MM.1S (cell line): ENCODE measurements around the gene MAPK11.

Experiments
- DNase-seq: peaks from one replicate; pipeline ENCODE4 v3.0.0-alpha.2; 2015
- H2AFZ ChIP-seq: fragments of 300-600 bp; sonication (generic); 2 replicates; pipeline ENCODE4 v1.6.0; 2016; ENCODE audit warnings: antibody characterized with exemption, low read length
- H3F3A ChIP-seq: fragments of 300-600 bp; sonication (generic); 2 replicates; pipeline ENCODE4 v1.6.1; 2016; ENCODE audit warnings: mild to moderate bottlenecking, antibody characterized with exemption, low read length, moderate library complexity, mixed read lengths; ENCODE audit not compliant: insufficient read depth
- H3K27ac ChIP-seq: fragments of 300-600 bp; sonication (generic); 2 replicates; pipeline ENCODE4 v1.5.1; 2016; ENCODE audit warnings: mild to moderate bottlenecking, low read length
- H3K27me3 ChIP-seq: fragments of 300-600 bp; sonication (generic); replicated peaks from 2 replicates; pipeline ENCODE4 v1.6.0; 2016; ENCODE audit warnings: low read length; ENCODE audit not compliant: insufficient read depth
- H3K36me3 ChIP-seq: fragments of 300-600 bp; sonication (generic); replicated peaks from 2 replicates; pipeline ENCODE4 v1.6.1; 2016; ENCODE audit warnings: mild to moderate bottlenecking, low read length, mixed read lengths; ENCODE audit not compliant: insufficient read depth
- H3K4me1 ChIP-seq: fragments of 300-600 bp; sonication (generic); 2 replicates; pipeline ENCODE4 v1.6.1; 2016; ENCODE audit warnings: low read length, mixed read lengths
- H3K4me2 ChIP-seq: fragments of 300-600 bp; sonication (generic); 2 replicates; pipeline ENCODE4 v1.6.0; 2016; ENCODE audit warnings: low read depth, low read length
- H3K4me3 ChIP-seq: fragments of 300-600 bp; sonication (generic); 2 replicates; pipeline ENCODE4 v1.5.1; 2016; ENCODE audit warnings: low read length, mixed read lengths
- H3K79me2 ChIP-seq: fragments of 300-600 bp; sonication (generic); 2 replicates; pipeline ENCODE4 v1.6.1; 2016; ENCODE audit warnings: mixed run types, low read length, mixed read lengths
- H3K9ac ChIP-seq: fragments of 300-600 bp; sonication (generic); 2 replicates; pipeline ENCODE4 v1.6.1; 2016; ENCODE audit warnings: low read length, mixed read lengths
- H3K9me2 ChIP-seq: fragments of 300-600 bp; sonication (generic); replicated peaks from 2 replicates; pipeline ENCODE4 v1.6.1; 2016; ENCODE audit warnings: mild to moderate bottlenecking, low read length, mixed read lengths; ENCODE audit not compliant: insufficient read depth
- H3K9me3 ChIP-seq: fragments of 300-600 bp; sonication (generic); replicated peaks from 2 replicates; pipeline ENCODE4 v1.6.1; 2016; ENCODE audit warnings: mild to moderate bottlenecking, low read length, mixed read lengths; ENCODE audit not compliant: insufficient read depth
- H4K20me1 ChIP-seq: fragments of 300-600 bp; sonication (generic); 2 replicates; pipeline ENCODE4 v1.6.1; 2016; ENCODE audit warnings: mild to moderate bottlenecking, low read length, moderate library complexity, mixed read lengths; ENCODE audit not compliant: insufficient read depth
- CTCF ChIP-seq: fragments of 300-600 bp; sonication (generic); IDR thresholded peaks from 2 replicates; pipeline ENCODE4 v1.5.1; 2016; ENCODE audit warnings: antibody characterized with exemption, low read length, mixed read lengths
- EZH2 ChIP-seq: fragments of 300-600 bp; sonication (generic); optimal IDR thresholded peaks from 2 replicates; pipeline ENCODE3; 2017; ENCODE audit warnings: low read depth, mild to moderate bottlenecking, antibody characterized with exemption, low read length, mixed read lengths
- EZH2phosphoT487 ChIP-seq: fragments of 300-600 bp; sonication (generic); IDR thresholded peaks from 2 replicates; pipeline ENCODE4 v1.6.1; 2018; ENCODE audit warnings: antibody characterized with exemption, low read length

The MAPK11 gene

DNA sequence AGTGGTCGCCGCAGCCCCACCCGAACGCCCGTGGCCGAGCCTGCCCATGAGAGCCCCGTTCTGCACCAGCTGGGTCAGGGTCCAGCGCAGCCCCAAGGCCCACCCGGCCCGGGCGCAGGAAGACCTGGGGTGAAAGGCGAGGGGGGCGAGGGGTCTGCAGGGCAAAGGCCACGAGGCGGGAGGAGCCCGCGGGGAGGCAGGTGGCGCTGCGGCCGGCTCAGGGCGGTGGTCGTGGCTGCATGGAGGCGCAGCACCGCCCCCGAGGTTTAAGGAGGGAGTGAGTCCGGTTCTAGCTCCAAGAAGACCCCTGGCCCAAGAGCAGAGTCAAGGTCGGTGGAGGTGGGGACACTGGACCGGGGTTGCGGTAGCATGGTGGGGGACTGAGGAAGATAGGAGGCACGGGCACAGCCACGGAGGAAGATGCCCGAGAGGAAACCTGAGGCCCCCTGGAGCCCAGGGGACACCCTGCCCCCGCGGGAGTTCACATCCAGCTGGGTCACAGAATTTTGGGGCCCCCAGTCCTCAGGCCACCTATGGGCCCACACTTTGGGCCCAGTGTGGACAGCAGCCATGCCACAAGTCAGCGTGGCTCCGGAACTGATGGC, 18.6 kb downstream of the MAPK11 start:
- peaks cover 25% of the 10 kb centered on the region for H3K4me1 ChIP-seq
- H4K20me1 ChIP-seq: no peaks in the 10 kb centered on the region
- TF ChIP-seq EZH2 (no peak), CTCF (no peak), EZH2phosphoT487 (no peak)
- H3K9ac ChIP-seq: peak overlapping the region; percentile 92; the same call in 1 of the 2 replicates
- H3F3A ChIP-seq: peaks cover 28% of the 10 kb centered on the region
- peak overlapping the region; percentile 93 for H3K4me2 ChIP-seq
- DNase-seq: no peak
- no peak overlapping the region for H3K27ac ChIP-seq
- H3K9me3 ChIP-seq: no peaks in the 10 kb centered on the region
- H3K36me3 ChIP-seq: no peaks in the 10 kb centered on the region
- peak overlapping the region; percentile 88 for H3K4me3 ChIP-seq
- H3K79me2 ChIP-seq: peaks cover 26% of the 10 kb centered on the region
- no peak overlapping the region for H2AFZ ChIP-seq
- H3K9me2 ChIP-seq: no peaks in the 10 kb centered on the region
- H3K27me3 ChIP-seq: no peaks in the 10 kb centered on the region

DNA sequence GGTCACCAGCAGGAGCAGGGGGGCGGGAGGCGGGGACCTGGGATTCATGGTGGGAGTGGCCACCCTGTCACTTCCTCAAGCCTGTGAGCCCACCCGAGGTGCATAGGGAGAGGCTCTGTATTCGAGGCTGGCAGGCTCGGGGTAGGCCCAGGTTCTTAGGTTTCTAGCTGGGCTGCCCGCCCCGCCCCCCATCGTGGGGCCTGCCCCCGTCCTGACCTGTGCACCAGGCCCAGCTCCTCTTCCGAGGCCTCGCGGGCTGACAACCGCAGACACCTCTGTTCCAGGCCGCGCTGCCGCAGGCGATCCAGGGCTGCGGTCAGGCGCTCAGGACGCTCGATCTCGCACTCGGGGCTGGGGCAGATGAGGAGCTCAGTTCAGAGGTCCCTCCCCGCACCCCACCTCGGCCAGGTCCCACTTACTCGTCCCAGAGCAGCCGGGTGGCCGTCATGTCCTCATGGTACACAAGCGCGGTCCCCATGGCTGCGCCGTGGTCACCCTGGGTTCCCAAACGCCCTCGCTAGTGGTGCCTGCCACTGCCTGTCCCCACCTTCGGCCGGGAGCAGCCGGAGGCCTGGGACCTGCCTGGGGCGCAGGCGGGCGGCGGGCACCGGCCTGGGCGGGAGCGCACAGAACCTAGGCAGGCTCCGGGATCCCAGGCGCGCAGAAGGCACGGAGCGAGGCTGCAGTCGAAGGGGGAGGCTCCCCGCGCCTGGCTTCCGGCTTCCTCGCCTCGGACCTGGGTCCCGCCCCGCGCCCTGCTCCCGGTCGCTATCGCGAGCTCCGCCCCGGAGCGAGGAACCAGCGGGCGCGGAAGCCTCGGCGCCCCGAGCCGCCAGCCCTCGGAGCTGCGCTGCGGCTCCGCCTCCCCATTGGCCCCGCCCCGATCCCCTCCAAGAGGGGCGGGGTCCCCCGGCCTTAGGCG, 19.4 kb downstream of the MAPK11 start, which contains the start of gene HDAC10:
HDAC10 (minus strand) TSS at position 711 of the 922 bp plus-strand sequence; CDS start at position 478, 233 bp downstream.
- Histone ChIP-seq H3K9ac (peak within 1 kb of the TSS; percentile 92), H3K79me2 (peaks cover 34% of the 10 kb centered on the region), H3K9me3 (no peaks in the 10 kb centered on the region), H4K20me1 (no peaks in the 10 kb centered on the region), H3K4me1 (peaks cover 32% of the 10 kb centered on the region), H2AFZ (peak within 1 kb of the TSS; percentile 52), H3K4me3 (peak within 1 kb of the TSS; percentile 88), H3K27me3 (no peaks in the 10 kb centered on the region), H3K27ac (peak within 1 kb of the TSS; percentile 68), H3K9me2 (no peaks in the 10 kb centered on the region), H3K4me2 (peak within 1 kb of the TSS; percentile 93), H3K36me3 (no peaks in the 10 kb centered on the region), H3F3A (peaks cover 29% of the 10 kb centered on the region)
- peak; percentile 87 for DNase-seq
- TF ChIP-seq CTCF (no peak), EZH2phosphoT487 (no peak), EZH2 (no peak)

DNA sequence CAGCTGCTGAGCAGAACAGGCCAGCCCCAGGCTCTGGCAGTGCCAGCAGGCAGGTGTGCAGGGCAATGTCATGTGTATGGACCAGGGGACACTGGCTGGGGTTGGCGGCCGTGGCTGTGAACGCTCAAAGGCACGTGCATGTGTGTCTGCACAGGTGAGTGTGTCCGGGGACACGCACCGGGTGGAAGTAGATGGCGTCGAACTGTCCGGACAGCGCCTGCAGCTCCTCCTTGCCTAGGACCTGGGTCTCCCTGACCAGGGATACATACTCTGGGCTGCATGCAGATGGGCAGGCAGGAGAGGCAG, 20.0 kb downstream of the MAPK11 start:
- Histone ChIP-seq H3K4me2 (peak overlapping the region; percentile 93), H3K36me3 (no peaks in the 10 kb centered on the region), H3K27ac (peak overlapping the region; percentile 68; the same call in 1 of the 2 replicates), H3K27me3 (no peaks in the 10 kb centered on the region), H3K9ac (peak overlapping the region; percentile 92), H3K4me1 (peaks cover 36% of the 10 kb centered on the region), H3K9me2 (no peaks in the 10 kb centered on the region), H3K4me3 (peak overlapping the region; percentile 88), H3K79me2 (peaks cover 39% of the 10 kb centered on the region), H3K9me3 (no peaks in the 10 kb centered on the region), H3F3A (peaks cover 34% of the 10 kb centered on the region), H2AFZ (no peak overlapping the region), H4K20me1 (no peaks in the 10 kb centered on the region)
- no peak for DNase-seq
- TF ChIP-seq CTCF: no peak
- no peak for TF ChIP-seq EZH2phosphoT487
- TF ChIP-seq EZH2: no peak
